GM12891 (cell line): ENCODE data around the gene DGAT2.

Experiments used
- POLR2A ChIP-seq: IDR thresholded peaks from 2 replicates; pipeline ENCODE4 v1.6.1; 2011; ENCODE audit warnings: low read depth, low read length, control low read depth
- POLR2AphosphoS5 ChIP-seq: IDR thresholded peaks from 2 replicates; pipeline ENCODE4 v1.6.1; 2011; ENCODE audit warnings: low read depth, low read length, control low read depth

GRCh38 chr11:75780888-75781287, 12.3 kb downstream of the DGAT2 start:
- TF ChIP-seq POLR2AphosphoS5 (no peak), POLR2A (no peak)
